ENCODE data around the gene LHX3. TPM values are rescaled to one million over a fixed set of nuclear protein-coding genes. Genes with fewer than 3 reads are reported as not detected.

The LHX3 gene
- total and polyA plus RNA-seq, 10 donors, result not detected

- intact Hi-C loops (cut with DNase I; ENCODE audit: low total_unique reads), result no loop called here
- peaks cover 0 to 16% (median 0%) of the 10 kb centered on the region in 6 donors for H3K36me3 ChIP-seq
- H3K27ac ChIP-seq, result peak overlapping the region in 6 of 8 donors; percentile 58 to 87 (median 74)
- DNase-seq, result no peak
- H3K27me3 ChIP-seq (replicated peaks in 1 of 7), result no peaks in the 10 kb centered on the region
- no peak for TF ChIP-seq POLR2A (IDR thresholded peaks at IDR 0.05)
- TF ChIP-seq POLR2AphosphoS5 (IDR thresholded peaks at IDR 0.05), result peak in 1 of 3 donors; percentile 66
- TF ChIP-seq CTCF (IDR thresholded peaks at IDR 0.05 in 8 of 11, conservative IDR thresholded peaks at IDR 0.05 in 3 of 11), result no peak
- 16 to 33% (median 26%) methylated on average over 11 of the region's 11 CpGs for WGBS, 5 donors
- peak overlapping the region; percentile 80 to 99 (median 96) for H3K4me3 ChIP-seq
- H3K4me1 ChIP-seq, result peaks cover 33 to 68% (median 65%) of the 10 kb centered on the region in 6 donors
- no peaks in the 10 kb centered on the region for H3K9me3 ChIP-seq
Measured at GRCh38 chr9:136244122-136244968, 39.4 kb upstream of the LHX3 start.

DNA sequence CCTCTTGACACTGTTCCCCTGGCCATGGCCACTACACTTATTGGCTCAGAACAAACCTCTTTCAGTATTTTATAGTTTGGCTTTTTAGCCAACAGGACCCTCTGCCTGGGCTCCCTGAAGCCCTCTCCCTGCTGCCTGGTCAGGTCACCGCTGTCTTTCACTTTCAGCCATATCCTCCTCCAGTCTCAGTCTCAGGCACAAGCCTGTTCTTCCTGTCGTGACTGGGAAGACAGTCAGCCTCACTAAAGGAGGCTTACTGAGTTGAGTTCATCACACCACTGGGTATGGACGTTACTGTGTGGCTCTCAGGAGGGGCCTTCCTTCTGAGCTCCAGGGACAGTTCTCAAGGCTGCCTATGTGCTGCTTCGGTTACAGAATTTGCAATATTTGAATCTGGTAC is 38.7 kb upstream of the LHX3 start:
- peaks cover 40 to 75% (median 72%) of the 10 kb centered on the region in 6 donors for H3K4me1 ChIP-seq
- DNase-seq, result no peak
- intact Hi-C loops (cut with DNase I; ENCODE audit: low total_unique reads), result no loop called here
- H3K4me3 ChIP-seq, result peak overlapping the region in 4 of 8 donors; percentile 97 to 99 (median 98)
- peak overlapping the region in 6 of 8 donors; percentile 44 to 87 (median 74) for H3K27ac ChIP-seq
- H3K36me3 ChIP-seq, result peaks cover 0 to 16% (median 0%) of the 10 kb centered on the region in 6 donors
- 48 to 63% (median 54%) methylated on average over 4 of the region's 4 CpGs for WGBS, 5 donors
- TF ChIP-seq POLR2A (IDR thresholded peaks at IDR 0.05), result no peak
- no peak for TF ChIP-seq CTCF (IDR thresholded peaks at IDR 0.05 in 8 of 11, conservative IDR thresholded peaks at IDR 0.05 in 3 of 11)
- no peak for TF ChIP-seq POLR2AphosphoS5 (IDR thresholded peaks at IDR 0.05)
- H3K27me3 ChIP-seq (replicated peaks in 1 of 7), result no peaks in the 10 kb centered on the region
- no peaks in the 10 kb centered on the region for H3K9me3 ChIP-seq

DNA sequence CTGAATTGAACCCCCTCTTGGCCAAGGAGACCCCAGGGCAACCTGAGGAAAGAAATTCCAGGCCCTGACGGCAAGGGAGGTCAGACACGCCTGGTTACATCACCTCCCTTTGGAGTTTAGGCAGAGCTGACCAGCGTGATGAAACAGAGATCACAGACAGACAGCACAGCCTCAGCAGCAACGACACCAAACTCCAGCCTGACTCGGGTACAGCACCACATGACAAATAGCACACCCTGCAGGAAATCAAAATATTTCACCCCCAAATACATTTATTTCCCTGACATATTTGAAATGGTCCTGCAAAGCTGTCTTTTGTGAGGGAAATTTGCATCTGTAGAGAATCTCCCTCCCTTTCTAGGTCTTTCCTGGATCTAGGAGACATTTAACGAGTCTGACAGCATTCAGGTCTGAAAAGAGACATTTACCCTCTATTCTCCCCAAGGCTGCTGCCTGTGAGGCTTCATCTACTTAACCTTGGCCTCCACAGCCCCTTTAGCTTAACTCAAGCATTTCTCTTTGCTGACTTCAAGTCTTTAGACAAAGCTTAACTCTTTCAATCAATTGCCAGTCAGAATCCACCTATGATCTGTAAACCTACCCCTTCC is 38.1 kb upstream of the LHX3 start:
- no peak for DNase-seq
- Histone ChIP-seq H3K4me3 (peak overlapping the region in 1 of 8 donors; percentile 99), H3K9me3 (no peaks in the 10 kb centered on the region), H3K27me3 (replicated peaks in 1 of 7) (no peaks in the 10 kb centered on the region), H3K4me1 (peaks cover 43 to 81% (median 78%) of the 10 kb centered on the region in 6 donors), H3K36me3 (peaks cover 0 to 16% (median 0%) of the 10 kb centered on the region in 6 donors), H3K27ac (peak overlapping the region in 6 of 8 donors; percentile 44 to 87 (median 74))
- 56 to 65% (median 62%) methylated on average over 6 of the region's 6 CpGs for WGBS, 5 donors
- intact Hi-C loops (cut with DNase I; ENCODE audit: low total_unique reads), result no loop called here
- TF ChIP-seq POLR2A (IDR thresholded peaks at IDR 0.05), result no peak
- TF ChIP-seq POLR2AphosphoS5 (IDR thresholded peaks at IDR 0.05), result no peak
- peak in 4 of 11 experiments; percentile 9 to 17 (median 12) for TF ChIP-seq CTCF (IDR thresholded peaks at IDR 0.05 in 8 of 11, conservative IDR thresholded peaks at IDR 0.05 in 3 of 11)

DNA sequence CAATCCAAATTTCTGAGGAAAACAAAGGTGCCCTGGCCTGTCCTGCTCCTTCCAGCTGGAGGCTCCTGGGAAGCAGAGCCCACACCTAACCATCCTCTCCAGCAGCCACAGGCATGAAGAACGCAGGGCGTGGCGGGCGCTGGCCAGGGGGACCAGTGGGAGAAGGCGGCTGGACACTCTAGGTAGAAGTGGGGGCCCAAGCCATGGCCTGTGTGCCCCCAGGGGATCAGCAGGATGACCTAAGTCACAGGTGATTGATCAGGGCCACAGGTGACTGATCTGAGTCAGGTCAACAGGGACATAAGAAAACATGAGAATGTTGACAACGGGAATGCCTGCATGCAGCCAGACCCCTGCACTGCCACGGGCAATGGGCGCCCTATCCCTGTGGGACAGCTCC is 37.3 kb upstream of the LHX3 start:
- 89 to 95% (median 90%) methylated on average over 8 of the region's 8 CpGs for WGBS, 5 donors
- intact Hi-C loops (cut with DNase I; ENCODE audit: low total_unique reads), result no loop called here
- no peaks in the 10 kb centered on the region for H3K9me3 ChIP-seq
- peaks cover 43 to 89% (median 83%) of the 10 kb centered on the region in 6 donors for H3K4me1 ChIP-seq
- H3K4me3 ChIP-seq, result peak overlapping the region in 1 of 8 donors; percentile 99
- no peak for DNase-seq
- TF ChIP-seq POLR2A (IDR thresholded peaks at IDR 0.05) (no peak), POLR2AphosphoS5 (IDR thresholded peaks at IDR 0.05) (no peak), CTCF (IDR thresholded peaks at IDR 0.05 in 8 of 11, conservative IDR thresholded peaks at IDR 0.05 in 3 of 11) (no peak)
- peaks cover 0 to 20% (median 0%) of the 10 kb centered on the region in 6 donors for H3K36me3 ChIP-seq
- no peaks in the 10 kb centered on the region for H3K27me3 ChIP-seq (replicated peaks in 1 of 7)
- H3K27ac ChIP-seq, result peak overlapping the region in 4 of 8 donors; percentile 67 to 87 (median 79)
